Pancreas (tissue), 10 donors: ENCODE measurements around the gene MRPS35. TPM values are rescaled to one million over a fixed set of nuclear protein-coding genes. Genes with fewer than 3 reads are reported as not detected.
A peak's percentile ranks its signal among the peaks of the same experiment; 100 is the strongest.

ENCODE experiments used
- ATAC-seq, 4 donors: fragments of 200-7000 bp; cut with Tn5 transposase; one replicate each; pipeline versions ENCODE4 v1.8.0 to v1.9.1; 2020; ENCODE audit warnings: mild to moderate bottlenecking in 4 of 4, moderate library complexity in 4 of 4
- DNase-seq, 6 donors: peaks; one replicate each; pipeline ENCODE4 v3.0.0-alpha.2; 2020
- FAIRE-seq: peaks from 2 replicates; lab custom pipeline; 2012; peaks lifted over from hg19 to GRCh38; lab: Jason Lieb, UNC
- H3K27ac ChIP-seq, 4 donors: fragments of 200-600 bp; sonication (generic); 1 replicate in 3 of 4; 2 replicates in 1 of 4; pipeline versions ENCODE4 v1.5.0 to v1.8.0; 2020
- H3K27me3 ChIP-seq, 4 donors: fragments of 200-600 bp; one replicate each; pipeline ENCODE4 v1.8.0; 2021
- H3K36me3 ChIP-seq, 3 donors: fragments of 200-600 bp; sonication (generic) in 1 of 3; one replicate each; pipeline versions ENCODE4 v1.5.0 to v1.8.0; 2020 to 2021
- H3K4me1 ChIP-seq, 3 donors: fragments of 200-600 bp; one replicate each; pipeline ENCODE4 v1.8.0; 2021
- H3K4me3 ChIP-seq, 4 donors: fragments of 200-600 bp; sonication (generic) in 2 of 4; one replicate each; pipeline versions ENCODE4 v1.5.0 to v1.8.0; 2020 to 2021
- H3K9me3 ChIP-seq, 4 donors: fragments of 200-600 bp; one replicate each; pipeline ENCODE4 v1.8.0; 2021
- CTCF ChIP-seq, 4 donors: fragments of 200-600 bp; sonication (generic) in 3 of 4; IDR thresholded peaks; one replicate each; pipeline versions ENCODE4 v1.5.0 to v1.8.0; 2021; ENCODE audit warnings: antibody characterized with exemption in 4 of 4
- WGBS, 2 donors: extraction: QIAGEN DNeasy Blood & Tissue Kit; methylation state at CpG; one replicate each; pipeline ENCODE4 v1.1.7; 2013; 5-methylcytosine and 5-hydroxymethylcytosine counted together
- intact Hi-C, 3 donors: fragments of 100-400 bp; cut with DNase I; formaldehyde crosslinking; loops; one replicate each; pipeline versions ENCODE4 v1.11.1 to v1.14.2; 2022
- polyA plus RNA-seq, 2 donors: library from polyadenylated mRNA; stranded (reverse); fragments of 200-250 nt; gene quantifications; one replicate each; pipeline ENCODE4 v1.2.3, GENCODE V29; 2013
- total RNA-seq, 6 donors: library from RNA; stranded (reverse); fragmentation: NEBNext Ultra II Directional in 4 of 6; extraction: Animal tissue kit (Norgen Biotek cat#: 25700) in 4 of 6; gene quantifications; one replicate each; pipeline versions ENCODE4 v1.2.1 to v1.2.4, GENCODE V29; 2021 to 2023
- donor health status: healthy with polysubstance abuse.
- donor health status: DM: no; HTN: no; CAD: no; lungs with moderate emphysema.
- donor health status: DM: no; HTN: no; CAD: no.
- donor health status: control.
- donor health status: control.
- donor health status: Bipolar disorder and iron deficiency.
- donor health status: DM: yes; HTN: yes; CAD: no.
- donor health status: DM: no; HTN: no; CAD: no.
- donor health status: DM: no; HTN: no; CAD: no.
- donor health status: DM: yes; HTN: yes; CAD: no.

The MRPS35 gene
- total and polyA plus RNA-seq, 8 donors, result 8.2 to 21.4 (median 14.9) TPM

- no peak for ATAC-seq
- FAIRE-seq, result no peak
- intact Hi-C loops, result no loop called here
- no peak for DNase-seq
- H3K4me3 ChIP-seq, result no peak overlapping the region
- H3K27me3 ChIP-seq, result no peaks in the 10 kb centered on the region
- no peaks in the 10 kb centered on the region for H3K9me3 ChIP-seq
- H3K36me3 ChIP-seq, result peaks cover 0 to 40% (median 7%) of the 10 kb centered on the region in 3 donors
- 80 to 82% methylated on average over 2 of the region's 2 CpGs for whole genome bisulfite sequencing, 2 donors
- no peak overlapping the region for H3K27ac ChIP-seq
- H3K4me1 ChIP-seq, result peaks cover 0 to 6% (median 0%) of the 10 kb centered on the region in 3 donors
- TF ChIP-seq CTCF (IDR thresholded peaks at IDR 0.05), result no peak
Measured at GRCh38 chr12:27693403-27693802, 17.2 kb upstream of the MRPS35 start.

- peaks cover 0 to 6% (median 0%) of the 10 kb centered on the region in 3 donors for H3K4me1 ChIP-seq
- H3K27ac ChIP-seq, result no peak overlapping the region
- no peak overlapping the region for H3K4me3 ChIP-seq
- no peaks in the 10 kb centered on the region for H3K9me3 ChIP-seq
- no peak for ATAC-seq
- no peak for DNase-seq
- intact Hi-C loops, result no loop called here
- H3K27me3 ChIP-seq, result no peaks in the 10 kb centered on the region
- FAIRE-seq, result no peak
- 88 to 89% methylated on average over 6 of the region's 6 CpGs for WGBS, 2 donors
- peaks cover 0 to 27% (median 7%) of the 10 kb centered on the region in 3 donors for H3K36me3 ChIP-seq
- no peak for TF ChIP-seq CTCF (IDR thresholded peaks at IDR 0.05)
Measured at GRCh38 chr12:27695556-27696292, 14.9 kb upstream of the MRPS35 start.

GRCh38 chr12:27696293-27696652, 14.4 kb upstream of the MRPS35 start, which contains the start of gene REP15:
Gene REP15 (plus strand): TSS chr12:27696447. CDS start chr12:27696563, 116 bp downstream.
- WGBS, 2 donors, result 64 to 70% methylated on average over 5 of the region's 5 CpGs
- Histone ChIP-seq H3K4me3 (no peak within 1 kb of the TSS), H3K36me3 (peaks cover 0 to 24% (median 7%) of the 10 kb centered on the region in 3 donors), H3K4me1 (peaks cover 0 to 6% (median 0%) of the 10 kb centered on the region in 3 donors), H3K27ac (no peak within 1 kb of the TSS), H3K9me3 (no peaks in the 10 kb centered on the region), H3K27me3 (no peaks in the 10 kb centered on the region)
- no peak for DNase-seq
- no peak for FAIRE-seq
- intact Hi-C loops, result no loop called here
- TF ChIP-seq CTCF (IDR thresholded peaks at IDR 0.05), result no peak
- peak in 3 of 4 donors; percentile 11 to 53 (median 14) for ATAC-seq

- ATAC-seq (peak; percentile 66 to 86 (median 80)), DNase-seq (no peak), FAIRE-seq (no peak)
- Histone ChIP-seq H3K4me1 (peaks cover 0 to 6% (median 0%) of the 10 kb centered on the region in 3 donors), H3K9me3 (no peaks in the 10 kb centered on the region), H3K27me3 (no peaks in the 10 kb centered on the region), H3K36me3 (peaks cover 0 to 17% (median 6%) of the 10 kb centered on the region in 3 donors), H3K4me3 (no peak overlapping the region), H3K27ac (no peak overlapping the region)
- TF ChIP-seq CTCF (IDR thresholded peaks at IDR 0.05), result no peak
- intact Hi-C loops, result no loop called here
- WGBS, 2 donors, result 40 to 46% methylated on average over 3 of the region's 3 CpGs
Measured at GRCh38 chr12:27696864-27697564, 13.6 kb upstream of the MRPS35 start.
